HG03066 (cell line): ENCODE results near the gene CNR2.
"Not testable (repeated sequence)": the region's sequence is repeated elsewhere in the genome, so short reads cannot be mapped to it uniquely, and the experiment has no call there.

ENCODE experiments used
- ATAC-seq: cut with Tn5 transposase; IDR thresholded peaks from one replicate; pipeline ENCODE4 v1.9.1; 2021; ENCODE audit warnings: low read depth; ENCODE audit not compliant: unreplicated experiment

CNR2 gene

GRCh38 chr1:23916209-23917131, 3.3 kb upstream of the CNR2 start:
- peak; percentile 56 for ATAC-seq

- ATAC-seq: no peak
Observed at GRCh38 chr1:23915466-23915865, 2.3 kb upstream of the CNR2 start.

GRCh38 chr1:23914921-23915320, 1.8 kb upstream of the CNR2 start:
- no peak for ATAC-seq

- no peak for ATAC-seq
Observed at GRCh38 chr1:23911921-23912320, 1.2 kb downstream of the CNR2 start.

GRCh38 chr1:23910553-23911246, 2.5 kb downstream of the CNR2 start:
- ATAC-seq: no peak

GRCh38 chr1:23910144-23910543, 3.0 kb downstream of the CNR2 start:
- no peak for ATAC-seq

GRCh38 chr1:23909412-23909811, 3.8 kb downstream of the CNR2 start:
- ATAC-seq: no peak

GRCh38 chr1:23908453-23909341, 4.5 kb downstream of the CNR2 start:
- no peak for ATAC-seq

GRCh38 chr1:23906731-23907130, 6.4 kb downstream of the CNR2 start:
- ATAC-seq: no peak

GRCh38 chr1:23905461-23906025, 7.6 kb downstream of the CNR2 start:
- ATAC-seq: no peak

GRCh38 chr1:23904748-23905357, 8.3 kb downstream of the CNR2 start:
- ATAC-seq: peak; percentile 55

- ATAC-seq: no peak
Observed at GRCh38 chr1:23903754-23904153, 9.4 kb downstream of the CNR2 start.

GRCh38 chr1:23902321-23903278, 10.6 kb downstream of the CNR2 start:
- no peak for ATAC-seq

GRCh38 chr1:23900017-23900416, 13.1 kb downstream of the CNR2 start:
- not testable (repeated sequence) for ATAC-seq

GRCh38 chr1:23899070-23899469, 14.1 kb downstream of the CNR2 start:
- no peak for ATAC-seq

- no peak for ATAC-seq
Observed at GRCh38 chr1:23897083-23897482, 16.1 kb downstream of the CNR2 start.

- ATAC-seq: no peak
Observed at GRCh38 chr1:23896491-23896890, 16.7 kb downstream of the CNR2 start.

- no peak for ATAC-seq
Observed at GRCh38 chr1:23895993-23896392, 17.2 kb downstream of the CNR2 start.

- ATAC-seq: no peak
Observed at GRCh38 chr1:23895082-23895481, 18.1 kb downstream of the CNR2 start.
